K562 (cell line): ENCODE measurements around the gene STC2.

ENCODE experiments used
- CTCF ChIP-seq, 3 experiments: IDR thresholded peaks in 2 of 3; conservative IDR thresholded peaks in 1 of 3; 2 replicates each; pipeline ENCODE4 v1.5.1; 2011 to 2012; ENCODE audit warnings: low read length in 3 of 3, mild to moderate bottlenecking in 3 of 3, control low read depth in 2 of 3, improper control_type of control experiment in 1 of 3, inconsistent platforms in 1 of 3, low read depth in 1 of 3, mixed read lengths in 1 of 3, moderate library complexity in 1 of 3; ENCODE audit not compliant: insufficient read depth in 2 of 3
- EGR1 ChIP-seq: fragments of 450-650 bp; conservative IDR thresholded peaks from 2 replicates; pipeline ENCODE4 v1.6.1; 2017; ENCODE audit warnings: mild to moderate bottlenecking
- KDM1A ChIP-seq, 2 experiments: fragments of 450-650 bp; IDR thresholded peaks; 2 replicates each; pipeline ENCODE4 v1.6.1; 2016; ENCODE audit warnings: mild to moderate bottlenecking in 2 of 2
- KDM4B ChIP-seq, 2 experiments: fragments of 450-650 bp in 1 of 2; sonication (generic) in 1 of 2; IDR thresholded peaks; 2 replicates each; pipeline ENCODE4 v1.6.1; 2016 to 2017; ENCODE audit warnings: borderline replicate concordance in 2 of 2, antibody characterized with exemption in 1 of 2, low read depth in 1 of 2, mild to moderate bottlenecking in 1 of 2
- NKRF ChIP-seq: fragments of 450-650 bp; IDR thresholded peaks from 2 replicates; pipeline ENCODE4 v1.6.1; 2016; ENCODE audit warnings: borderline replicate concordance
- NR2C2 ChIP-seq, 2 experiments: fragments of 200-800 bp in 1 of 2; sonication (Bioruptor generic) in 1 of 2; sonication (generic) in 1 of 2; formaldehyde crosslinking in 1 of 2; IDR thresholded peaks; 2 replicates each; pipeline versions ENCODE4 v1.6.1 to v1.8.0; 2016 to 2022; ENCODE audit warnings: mild to moderate bottlenecking in 1 of 2, missing compliant biosample characterization in 1 of 2, missing genetic modification characterization in 1 of 2, missing genetic modification reagents in 1 of 2
- TCF7 ChIP-seq: sonication (generic); IDR thresholded peaks from 2 replicates; pipeline ENCODE4 v1.6.1; 2016; ENCODE audit warnings: antibody characterized with exemption, borderline replicate concordance
- ZFP36 ChIP-seq: fragments of 150-350 bp; IDR thresholded peaks from 2 replicates; pipeline ENCODE4 v1.6.1; 2018; ENCODE audit warnings: low read length, low read depth; ENCODE audit not compliant: partially characterized antibody
- ZNF449 ChIP-seq: fragments of 250-450 bp; sonication (Bioruptor Pico); IDR thresholded peaks from 2 replicates; pipeline ENCODE4 v1.8.0; 2022; ENCODE audit warnings: moderate library complexity, mild to moderate bottlenecking, inconsistent platforms
- ZSCAN29 ChIP-seq: fragments of 450-650 bp; IDR thresholded peaks from 2 replicates; pipeline ENCODE4 v1.6.1; 2017

- TF ChIP-seq KDM4B (IDR thresholded peaks at IDR 0.05; ENCODE audit: borderline replicate concordance in 2 of 2, low read depth in 1 of 2) (no peak), NR2C2 (CRISPR knock-in tag; IDR thresholded peaks at IDR 0.05) (no peak), NR2C2 (tag; IDR thresholded peaks at IDR 0.05) (no peak), EGR1 (no peak), CTCF (IDR thresholded peaks at IDR 0.05 in 2 of 3, conservative IDR thresholded peaks at IDR 0.05 in 1 of 3; ENCODE audit: insufficient read depth in 2 of 3, low read depth in 1 of 3, low read length in 3 of 3) (no peak), NKRF (no peak), TCF7 (no peak), KDM1A (IDR thresholded peaks at IDR 0.05) (no peak), ZSCAN29 (no peak), ZFP36 (no peak), ZNF449 (no peak)
Observed at GRCh38 chr5:173340451-173340850, 12.2 kb upstream of the STC2 start.
